WERI-Rb-1 (cell line): ENCODE results near the gene SRRM3.
A peak's percentile ranks its signal among the peaks of the same experiment; 100 is the strongest.

Source experiments
- DNase-seq: peaks from one replicate; pipeline ENCODE4 v3.0.0-alpha.2; 2020
- H3K27ac ChIP-seq: fragments of 250-450 bp; sonication (Bioruptor Pico); 2 replicates; pipeline ENCODE4 v1.5.1; 2020; ENCODE audit warnings: mild to moderate bottlenecking, moderate library complexity
- H3K27me3 ChIP-seq: fragments of 250-450 bp; sonication (Bioruptor Pico); 2 replicates; pipeline ENCODE4 v1.5.1; 2021; ENCODE audit warnings: mild to moderate bottlenecking, low read depth, moderate library complexity; ENCODE audit not compliant: insufficient read depth, severe bottlenecking
- H3K36me3 ChIP-seq: fragments of 250-450 bp; sonication (Bioruptor Pico); 2 replicates; pipeline ENCODE4 v1.5.1; 2020; ENCODE audit warnings: mild to moderate bottlenecking, moderate library complexity
- H3K4me3 ChIP-seq: 2 replicates; pipeline ENCODE4 v1.5.1; 2011; ENCODE audit warnings: low read depth, mild to moderate bottlenecking, control low read depth, low read length
- H3K9me3 ChIP-seq: fragments of 250-450 bp; sonication (Bioruptor Pico); 2 replicates; pipeline ENCODE4 v1.5.1; 2021; ENCODE audit warnings: mild to moderate bottlenecking, moderate library complexity; ENCODE audit not compliant: severe bottlenecking
- CTCF ChIP-seq: IDR thresholded peaks from 2 replicates; pipeline ENCODE4 v1.5.1; 2011; ENCODE audit warnings: low read depth, mild to moderate bottlenecking, control low read depth, inconsistent platforms, low read length

SRRM3 gene

GRCh38 chr7:76193466-76193865 lies 8.2 kb upstream of the SRRM3 start:
- H3K36me3 ChIP-seq = no peaks in the 10 kb centered on the region
- no peak for TF ChIP-seq CTCF
- H3K27ac ChIP-seq = no peak overlapping the region
- H3K27me3 ChIP-seq = no peaks in the 10 kb centered on the region
- H3K4me3 ChIP-seq = no peak overlapping the region
- peaks cover 3% of the 10 kb centered on the region for H3K9me3 ChIP-seq
- DNase-seq = no peak

- no peak for TF ChIP-seq CTCF
- no peak for DNase-seq
- peaks cover 3% of the 10 kb centered on the region for H3K9me3 ChIP-seq
- no peaks in the 10 kb centered on the region for H3K36me3 ChIP-seq
- H3K4me3 ChIP-seq = no peak overlapping the region
- no peak overlapping the region for H3K27ac ChIP-seq
- no peaks in the 10 kb centered on the region for H3K27me3 ChIP-seq
Measured at GRCh38 chr7:76193883-76194282, 7.8 kb upstream of the SRRM3 start.

GRCh38 chr7:76196786-76197185 lies 4.9 kb upstream of the SRRM3 start:
- Histone ChIP-seq H3K9me3 (peaks cover under 1% of the 10 kb centered on the region), H3K27me3 (no peaks in the 10 kb centered on the region), H3K27ac (peak overlapping the region; percentile 82), H3K36me3 (no peaks in the 10 kb centered on the region), H3K4me3 (no peak overlapping the region)
- peak; percentile 90 for DNase-seq
- no peak for TF ChIP-seq CTCF

- DNase-seq = no peak
- Histone ChIP-seq H3K27ac (peak overlapping the region; percentile 82), H3K36me3 (peaks cover 1% of the 10 kb centered on the region; the same call in 1 of the 2 replicates), H3K27me3 (no peaks in the 10 kb centered on the region), H3K9me3 (no peaks in the 10 kb centered on the region), H3K4me3 (no peak overlapping the region)
- no peak for TF ChIP-seq CTCF
Measured at GRCh38 chr7:76198202-76198601, 3.5 kb upstream of the SRRM3 start.

- DNase-seq = peak; percentile 62
- Histone ChIP-seq H3K27ac (peak overlapping the region; percentile 79), H3K4me3 (peak overlapping the region; percentile 89), H3K36me3 (peaks cover 30% of the 10 kb centered on the region), H3K27me3 (no peaks in the 10 kb centered on the region), H3K9me3 (no peaks in the 10 kb centered on the region)
- 0 out of 2 replicates have a peak, but pooled peaks have one; percentile 7 for TF ChIP-seq CTCF
Measured at GRCh38 chr7:76202666-76203030, 952 bp downstream of the SRRM3 start.

GRCh38 chr7:76204147-76204546 lies 2.5 kb downstream of the SRRM3 start:
- Histone ChIP-seq H3K9me3 (no peaks in the 10 kb centered on the region), H3K27ac (no peak overlapping the region), H3K4me3 (no peak overlapping the region), H3K36me3 (peaks cover 34% of the 10 kb centered on the region), H3K27me3 (no peaks in the 10 kb centered on the region)
- DNase-seq = no peak
- no peak for TF ChIP-seq CTCF
